ENCODE measurements around the gene NFU1. TPM values are rescaled to one million over a fixed set of nuclear protein-coding genes. Genes with fewer than 3 reads are reported as not detected.

The NFU1 gene
- total RNA-seq, 4 donors from 2014 or later: 45.4 to 74.8 (median 48.8) TPM

- Histone ChIP-seq H3K27ac (replicated peaks in 1 of 4) (peak overlapping the region; percentile 85 to 91 (median 86)), H3K27me3 (no peaks in the 10 kb centered on the region), H3K36me3 (no peaks in the 10 kb centered on the region), H3K4me1 (peaks cover 15 to 49% (median 46%) of the 10 kb centered on the region in 4 donors), H3K4me3 (peak overlapping the region; percentile 83 to 97 (median 92)), H3K9me3 (no peaks in the 10 kb centered on the region)
- WGBS: 3% methylated on average over 6 of the region's 6 CpGs
- intact Hi-C loops (cut with DNase I): loop anchor here (10.0 kb wide), 2 partner anchors 258 to 328 kb away; partner anchors contain the start of gene AAK1
- no peak for DNase-seq (ENCODE audit: extremely low spot score)
- TF ChIP-seq EP300 (IDR thresholded peaks at IDR 0.05) (no peak), POLR2AphosphoS5 (IDR thresholded peaks at IDR 0.05) (no peak), POLR2A (IDR thresholded peaks at IDR 0.05; ENCODE audit: low read depth) (no peak)
- TF ChIP-seq, protein P1, sequence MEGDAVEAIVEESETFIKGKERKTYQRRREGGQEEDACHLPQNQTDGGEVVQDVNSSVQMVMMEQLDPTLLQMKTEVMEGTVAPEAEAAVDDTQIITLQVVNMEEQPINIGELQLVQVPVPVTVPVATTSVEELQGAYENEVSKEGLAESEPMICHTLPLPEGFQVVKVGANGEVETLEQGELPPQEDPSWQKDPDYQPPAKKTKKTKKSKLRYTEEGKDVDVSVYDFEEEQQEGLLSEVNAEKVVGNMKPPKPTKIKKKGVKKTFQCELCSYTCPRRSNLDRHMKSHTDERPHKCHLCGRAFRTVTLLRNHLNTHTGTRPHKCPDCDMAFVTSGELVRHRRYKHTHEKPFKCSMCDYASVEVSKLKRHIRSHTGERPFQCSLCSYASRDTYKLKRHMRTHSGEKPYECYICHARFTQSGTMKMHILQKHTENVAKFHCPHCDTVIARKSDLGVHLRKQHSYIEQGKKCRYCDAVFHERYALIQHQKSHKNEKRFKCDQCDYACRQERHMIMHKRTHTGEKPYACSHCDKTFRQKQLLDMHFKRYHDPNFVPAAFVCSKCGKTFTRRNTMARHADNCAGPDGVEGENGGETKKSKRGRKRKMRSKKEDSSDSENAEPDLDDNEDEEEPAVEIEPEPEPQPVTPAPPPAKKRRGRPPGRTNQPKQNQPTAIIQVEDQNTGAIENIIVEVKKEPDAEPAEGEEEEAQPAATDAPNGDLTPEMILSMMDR (IDR thresholded peaks at IDR 0.05): no peak
Observed at GRCh38 chr2:69386360-69386759, 50.9 kb downstream of the NFU1 start.

- WGBS: 56% methylated on average over 8 of the region's 8 CpGs
- Histone ChIP-seq H3K27me3 (no peaks in the 10 kb centered on the region), H3K27ac (replicated peaks in 1 of 4) (peak overlapping the region in 2 of 4 donors; percentile 86 to 91), H3K9me3 (no peaks in the 10 kb centered on the region), H3K36me3 (no peaks in the 10 kb centered on the region), H3K4me1 (peaks cover 15 to 49% (median 48%) of the 10 kb centered on the region in 4 donors), H3K4me3 (peak overlapping the region; percentile 83 to 97 (median 92))
- intact Hi-C loops (cut with DNase I): loop anchor here (10.0 kb wide), 2 partner anchors 259 to 329 kb away; partner anchors contain the start of gene AAK1
- DNase-seq (ENCODE audit: extremely low spot score): no peak
- TF ChIP-seq EP300 (IDR thresholded peaks at IDR 0.05) (no peak), POLR2AphosphoS5 (IDR thresholded peaks at IDR 0.05) (no peak), POLR2A (IDR thresholded peaks at IDR 0.05; ENCODE audit: low read depth) (no peak)
- TF ChIP-seq, protein P1 (IDR thresholded peaks at IDR 0.05): no peak
Observed at GRCh38 chr2:69385443-69386151, 51.6 kb downstream of the NFU1 start.

DNA sequence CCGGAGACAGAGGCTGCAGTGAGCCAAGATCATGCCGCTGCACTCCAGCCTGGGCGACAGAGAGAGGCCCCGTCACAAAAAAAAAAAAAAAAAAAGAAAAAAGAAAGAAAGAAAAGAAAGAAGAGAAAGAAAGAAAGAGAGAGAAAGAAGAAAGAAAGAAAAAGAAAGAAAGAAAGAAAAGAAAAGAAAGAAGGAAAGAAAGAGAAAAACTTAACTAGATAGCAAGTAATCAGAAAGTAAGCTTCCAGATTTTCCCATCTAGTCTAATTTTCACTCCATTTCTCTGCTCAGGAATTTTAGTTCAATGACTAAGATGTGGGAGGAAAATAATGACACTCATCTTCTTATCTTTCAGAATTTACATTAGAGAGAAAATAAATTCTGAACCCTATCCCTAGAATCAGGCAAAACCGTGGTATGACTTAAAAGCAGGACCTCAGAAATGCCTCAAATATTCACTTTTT lies 52.6 kb downstream of the NFU1 start:
- Histone ChIP-seq H3K4me3 (no peak overlapping the region), H3K9me3 (no peaks in the 10 kb centered on the region), H3K27ac (replicated peaks in 1 of 4) (no peak overlapping the region), H3K27me3 (no peaks in the 10 kb centered on the region), H3K4me1 (peaks cover 15 to 49% (median 48%) of the 10 kb centered on the region in 4 donors), H3K36me3 (no peaks in the 10 kb centered on the region)
- WGBS: 94% methylated on average over 5 of the region's 5 CpGs
- intact Hi-C loops (cut with DNase I): loop anchor here (10.0 kb wide), 2 partner anchors 260 to 330 kb away; partner anchors contain the start of gene AAK1
- no peak for DNase-seq (ENCODE audit: extremely low spot score)
- no peak for TF ChIP-seq POLR2AphosphoS5 (IDR thresholded peaks at IDR 0.05)
- TF ChIP-seq, protein P1 (IDR thresholded peaks at IDR 0.05): no peak
- TF ChIP-seq EP300 (IDR thresholded peaks at IDR 0.05): no peak
- TF ChIP-seq POLR2A (IDR thresholded peaks at IDR 0.05; ENCODE audit: low read depth): no peak

- no peak overlapping the region for H3K27ac ChIP-seq (replicated peaks in 1 of 4)
- intact Hi-C loops (cut with DNase I): loop anchor here (10.0 kb wide), 2 partner anchors 262 to 332 kb away; partner anchors contain the start of gene AAK1
- 94% methylated on average over 7 of the region's 7 CpGs for WGBS
- TF ChIP-seq, protein P1 (IDR thresholded peaks at IDR 0.05): no peak
- no peak for TF ChIP-seq POLR2A (IDR thresholded peaks at IDR 0.05; ENCODE audit: low read depth)
- TF ChIP-seq POLR2AphosphoS5 (IDR thresholded peaks at IDR 0.05): no peak
- TF ChIP-seq EP300 (IDR thresholded peaks at IDR 0.05): no peak
- no peak overlapping the region for H3K4me3 ChIP-seq
- H3K4me1 ChIP-seq: peaks cover 15 to 49% (median 48%) of the 10 kb centered on the region in 4 donors
- DNase-seq (ENCODE audit: extremely low spot score): no peak
- no peaks in the 10 kb centered on the region for H3K9me3 ChIP-seq
- H3K36me3 ChIP-seq: no peaks in the 10 kb centered on the region
- no peaks in the 10 kb centered on the region for H3K27me3 ChIP-seq
Observed at GRCh38 chr2:69383176-69383812, 53.9 kb downstream of the NFU1 start.
